Measurements from ENCODE around the gene WNT1.

WNT1 gene

DNA sequence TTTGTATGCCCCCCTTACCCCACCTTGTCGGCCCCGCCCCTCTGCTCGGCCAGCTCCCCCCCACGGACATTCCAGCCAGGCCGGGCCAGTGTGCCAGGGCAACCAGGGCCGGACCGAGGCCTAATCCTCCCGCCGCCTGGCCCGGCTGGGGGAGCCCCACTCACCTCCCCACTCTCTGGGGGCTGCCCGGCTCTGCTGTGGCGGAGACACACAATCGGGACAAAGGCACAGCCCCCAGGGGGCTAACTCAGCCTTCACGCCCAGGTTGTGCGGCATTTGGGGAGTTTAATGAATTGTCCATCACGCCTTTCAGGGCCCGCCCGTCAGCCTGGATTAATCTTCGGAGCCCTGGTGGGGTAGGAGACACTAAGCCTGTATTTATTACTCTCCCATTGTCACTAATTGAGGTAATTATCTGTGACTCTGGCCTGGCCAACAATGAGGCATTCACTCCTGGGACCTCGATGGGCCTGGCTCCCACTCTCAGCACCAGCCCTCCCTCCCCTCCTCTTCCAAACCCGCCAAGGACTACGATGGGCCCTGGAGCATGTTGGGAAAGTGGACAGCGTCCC lies 8.7 kb downstream of the WNT1 start:
- Histone ChIP-seq H3K36me3 (ENCODE audit: insufficient read depth, low read length) (no peaks in the 10 kb centered on the region), H4K20me1 (ENCODE audit: insufficient read depth, low read length, poor library complexity, severe bottlenecking) (no peaks in the 10 kb centered on the region), H3K79me2 (ENCODE audit: insufficient read depth, low read length) (no peaks in the 10 kb centered on the region), H3K9ac (ENCODE audit: low read depth, low read length, poor library complexity, severe bottlenecking) (no peak overlapping the region), H3K4me3 (ENCODE audit: low read length, poor library complexity, severe bottlenecking) (no peak overlapping the region), H3K4me2 (ENCODE audit: low read depth, low read length, poor library complexity, severe bottlenecking) (no peak overlapping the region), H3K9me3 (ENCODE audit: insufficient read depth, low read depth, low read length) (no peaks in the 10 kb centered on the region), H3K27me3 (ENCODE audit: insufficient read depth, low read length, poor library complexity, severe bottlenecking) (no peaks in the 10 kb centered on the region), H3K9me2 (replicated peaks; ENCODE audit: low read depth, low read length) (no peaks in the 10 kb centered on the region), H2AFZ (ENCODE audit: low read length) (no peak overlapping the region), H3F3A (ENCODE audit: low read depth) (no peaks in the 10 kb centered on the region), H3K4me1 (ENCODE audit: insufficient read depth, low read length, poor library complexity, severe bottlenecking) (peaks cover 2% of the 10 kb centered on the region)
- TF ChIP-seq EZH2phosphoT487 (IDR thresholded peaks at IDR 0.05; ENCODE audit: borderline replicate concordance): no peak
- TF ChIP-seq, protein P1, sequence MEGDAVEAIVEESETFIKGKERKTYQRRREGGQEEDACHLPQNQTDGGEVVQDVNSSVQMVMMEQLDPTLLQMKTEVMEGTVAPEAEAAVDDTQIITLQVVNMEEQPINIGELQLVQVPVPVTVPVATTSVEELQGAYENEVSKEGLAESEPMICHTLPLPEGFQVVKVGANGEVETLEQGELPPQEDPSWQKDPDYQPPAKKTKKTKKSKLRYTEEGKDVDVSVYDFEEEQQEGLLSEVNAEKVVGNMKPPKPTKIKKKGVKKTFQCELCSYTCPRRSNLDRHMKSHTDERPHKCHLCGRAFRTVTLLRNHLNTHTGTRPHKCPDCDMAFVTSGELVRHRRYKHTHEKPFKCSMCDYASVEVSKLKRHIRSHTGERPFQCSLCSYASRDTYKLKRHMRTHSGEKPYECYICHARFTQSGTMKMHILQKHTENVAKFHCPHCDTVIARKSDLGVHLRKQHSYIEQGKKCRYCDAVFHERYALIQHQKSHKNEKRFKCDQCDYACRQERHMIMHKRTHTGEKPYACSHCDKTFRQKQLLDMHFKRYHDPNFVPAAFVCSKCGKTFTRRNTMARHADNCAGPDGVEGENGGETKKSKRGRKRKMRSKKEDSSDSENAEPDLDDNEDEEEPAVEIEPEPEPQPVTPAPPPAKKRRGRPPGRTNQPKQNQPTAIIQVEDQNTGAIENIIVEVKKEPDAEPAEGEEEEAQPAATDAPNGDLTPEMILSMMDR (conservative IDR thresholded peaks at IDR 0.05; ENCODE audit: low read length): no peak

DNA sequence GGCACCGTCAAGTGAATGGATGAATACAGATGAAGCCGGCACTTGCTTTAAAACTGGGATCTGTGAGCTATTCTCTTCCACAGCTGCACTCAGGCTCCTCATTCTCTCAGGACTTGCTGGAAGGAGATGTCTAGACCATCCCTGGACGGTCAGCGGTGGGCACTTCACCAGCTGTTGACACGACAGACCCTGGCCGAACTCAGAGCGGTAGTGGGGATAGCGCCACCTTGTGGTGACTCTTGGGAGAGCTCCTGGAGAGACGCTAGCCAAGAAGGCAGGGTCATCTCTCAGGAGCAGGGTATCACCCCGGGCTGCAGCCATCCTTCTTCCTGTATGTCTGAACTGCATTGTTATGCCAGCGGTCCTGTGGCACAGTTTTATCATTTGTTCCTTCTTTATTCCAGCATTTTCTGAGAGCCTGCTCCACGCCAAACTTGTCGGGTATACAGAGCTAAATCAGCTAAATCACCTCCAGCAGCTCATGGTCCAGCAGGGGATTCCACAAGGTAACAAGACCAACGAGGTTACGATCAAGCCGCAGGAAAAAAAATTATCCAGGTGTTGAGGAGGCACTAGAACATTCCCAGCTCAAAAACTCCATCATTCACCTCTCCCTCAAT lies 10.0 kb downstream of the WNT1 start:
- H3F3A ChIP-seq (ENCODE audit: low read depth): no peaks in the 10 kb centered on the region
- peak overlapping the region; percentile 61 for H2AFZ ChIP-seq (ENCODE audit: low read length)
- H3K4me1 ChIP-seq (ENCODE audit: insufficient read depth, low read length, poor library complexity, severe bottlenecking): peaks cover 2% of the 10 kb centered on the region
- H4K20me1 ChIP-seq (ENCODE audit: insufficient read depth, low read length, poor library complexity, severe bottlenecking): no peaks in the 10 kb centered on the region
- no peaks in the 10 kb centered on the region for H3K79me2 ChIP-seq (ENCODE audit: insufficient read depth, low read length)
- H3K9me2 ChIP-seq (replicated peaks; ENCODE audit: low read depth, low read length): no peaks in the 10 kb centered on the region
- TF ChIP-seq, protein P1 (conservative IDR thresholded peaks at IDR 0.05; ENCODE audit: low read length): peak; percentile 96
- no peak for TF ChIP-seq EZH2phosphoT487 (IDR thresholded peaks at IDR 0.05; ENCODE audit: borderline replicate concordance)
- no peaks in the 10 kb centered on the region for H3K27me3 ChIP-seq (ENCODE audit: insufficient read depth, low read length, poor library complexity, severe bottlenecking)
- no peaks in the 10 kb centered on the region for H3K9me3 ChIP-seq (ENCODE audit: insufficient read depth, low read depth, low read length)
- H3K36me3 ChIP-seq (ENCODE audit: insufficient read depth, low read length): no peaks in the 10 kb centered on the region
- no peak overlapping the region for H3K9ac ChIP-seq (ENCODE audit: low read depth, low read length, poor library complexity, severe bottlenecking)
- no peak overlapping the region for H3K4me2 ChIP-seq (ENCODE audit: low read depth, low read length, poor library complexity, severe bottlenecking)
- no peak overlapping the region for H3K4me3 ChIP-seq (ENCODE audit: low read length, poor library complexity, severe bottlenecking)

DNA sequence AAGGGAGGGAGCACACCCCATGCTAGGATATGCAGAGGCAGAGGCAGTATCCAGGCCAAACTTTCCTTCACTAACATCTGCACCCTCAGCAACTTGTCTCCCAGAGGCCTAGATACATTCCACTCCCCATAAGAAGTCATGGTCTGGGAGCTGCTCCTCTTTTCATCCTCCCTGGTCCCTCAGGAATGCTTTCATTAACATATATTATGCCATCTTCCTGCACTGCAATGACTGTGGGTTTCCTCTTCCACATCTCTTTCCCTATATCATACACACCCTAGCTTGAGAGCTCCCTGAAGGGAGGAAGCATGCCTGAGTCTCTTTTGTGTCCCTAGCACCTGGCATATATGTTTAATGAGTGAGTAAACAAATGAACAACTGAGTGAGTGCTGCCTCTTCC lies 12.4 kb downstream of the WNT1 start:
- no peaks in the 10 kb centered on the region for H3K9me3 ChIP-seq (ENCODE audit: insufficient read depth, low read depth, low read length)
- no peaks in the 10 kb centered on the region for H4K20me1 ChIP-seq (ENCODE audit: insufficient read depth, low read length, poor library complexity, severe bottlenecking)
- TF ChIP-seq, protein P1 (conservative IDR thresholded peaks at IDR 0.05; ENCODE audit: low read length): no peak
- no peaks in the 10 kb centered on the region for H3K36me3 ChIP-seq (ENCODE audit: insufficient read depth, low read length)
- no peaks in the 10 kb centered on the region for H3K27me3 ChIP-seq (ENCODE audit: insufficient read depth, low read length, poor library complexity, severe bottlenecking)
- no peak overlapping the region for H3K9ac ChIP-seq (ENCODE audit: low read depth, low read length, poor library complexity, severe bottlenecking)
- no peak overlapping the region for H3K4me3 ChIP-seq (ENCODE audit: low read length, poor library complexity, severe bottlenecking)
- H3K4me1 ChIP-seq (ENCODE audit: insufficient read depth, low read length, poor library complexity, severe bottlenecking): peaks cover 2% of the 10 kb centered on the region
- no peak overlapping the region for H3K4me2 ChIP-seq (ENCODE audit: low read depth, low read length, poor library complexity, severe bottlenecking)
- H3K9me2 ChIP-seq (replicated peaks; ENCODE audit: low read depth, low read length): no peaks in the 10 kb centered on the region
- peak overlapping the region; percentile 23; the same call in 1 of the 2 replicates for H2AFZ ChIP-seq (ENCODE audit: low read length)
- no peaks in the 10 kb centered on the region for H3K79me2 ChIP-seq (ENCODE audit: insufficient read depth, low read length)
- H3F3A ChIP-seq (ENCODE audit: low read depth): no peaks in the 10 kb centered on the region

All from Loucy (cell line).